ENCODE measurements around the gene GSTCD. TPM values are rescaled to one million over a fixed set of nuclear protein-coding genes. Genes with fewer than 3 reads are reported as not detected.
"Not testable (repeated sequence)": the region's sequence is repeated elsewhere in the genome, so short reads cannot be mapped to it uniquely, and the experiment has no call there.

GSTCD gene
- total and polyA plus RNA-seq, 2 experiments from 2014 or later: 2.9 to 6.7 TPM

DNA sequence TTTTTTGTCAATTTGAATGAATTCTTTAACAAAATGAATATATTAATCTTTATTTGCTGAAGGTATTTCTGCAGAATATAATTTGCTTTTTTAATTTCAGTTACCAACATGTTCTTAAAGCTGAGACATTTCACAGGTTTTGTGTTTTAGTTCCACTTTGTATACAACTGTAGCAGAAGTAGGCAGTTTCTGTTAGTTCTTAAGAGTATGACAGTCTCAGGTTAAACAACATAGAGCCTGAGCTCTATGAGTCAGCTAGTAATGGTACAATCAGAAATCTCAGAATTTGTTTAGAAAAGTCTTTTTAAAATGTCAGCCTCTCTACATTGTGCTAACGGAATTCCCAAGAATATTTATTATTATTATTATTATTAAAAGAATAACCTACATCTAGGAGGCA lies 50.4 kb downstream of the GSTCD start:
- Histone ChIP-seq H3K79me2 (ENCODE audit: insufficient read depth) (no peaks in the 10 kb centered on the region), H3K4me3 (no peak overlapping the region), H3K4me1 (ENCODE audit: insufficient read depth) (no peaks in the 10 kb centered on the region), H3K4me2 (ENCODE audit: unreplicated experiment) (no peak overlapping the region), H3K9me3 (ENCODE audit: low read depth) (no peaks in the 10 kb centered on the region), H3K27me3 (replicated peaks; ENCODE audit: insufficient read depth) (no peaks in the 10 kb centered on the region), H3K9me2 (ENCODE audit: insufficient read depth) (no peaks in the 10 kb centered on the region), H4K20me1 (ENCODE audit: insufficient read depth) (no peaks in the 10 kb centered on the region), H3F3A (ENCODE audit: insufficient read depth) (no peaks in the 10 kb centered on the region), H3K36me3 (ENCODE audit: low read depth) (no peaks in the 10 kb centered on the region), H3K27ac (no peak overlapping the region), H2AFZ (no peak overlapping the region), H3K9ac (no peak overlapping the region)
- TF ChIP-seq EZH2phosphoT487 (IDR thresholded peaks at IDR 0.05; ENCODE audit: insufficient read depth, low read depth): no peak
- TF ChIP-seq EZH2 (IDR thresholded peaks at IDR 0.05; ENCODE audit: insufficient read depth, poor library complexity, severe bottlenecking): no peak
- WGBS, 2 experiments (ENCODE audit: low coverage in 1 of 2, low lambda C conversion rate in 2 of 2, missing lambda C conversion rate in 2 of 2): 95 to 100% methylated on average over 1 of the region's 1 CpG
- in situ Hi-C loops (cut with MboI): no loop called here
- no peak for DNase-seq

- Histone ChIP-seq H3K4me3 (no peak overlapping the region), H3K27me3 (replicated peaks; ENCODE audit: insufficient read depth) (no peaks in the 10 kb centered on the region), H4K20me1 (ENCODE audit: insufficient read depth) (no peaks in the 10 kb centered on the region), H3K9ac (no peak overlapping the region), H3K27ac (no peak overlapping the region; the same call in 1 of the 2 replicates), H3K4me2 (ENCODE audit: unreplicated experiment) (no peak overlapping the region), H3K36me3 (ENCODE audit: low read depth) (no peaks in the 10 kb centered on the region), H3K4me1 (ENCODE audit: insufficient read depth) (peaks cover 10% of the 10 kb centered on the region), H2AFZ (no peak overlapping the region), H3K9me2 (ENCODE audit: insufficient read depth) (no peaks in the 10 kb centered on the region), H3K9me3 (ENCODE audit: low read depth) (no peaks in the 10 kb centered on the region), H3F3A (ENCODE audit: insufficient read depth) (peaks cover 15% of the 10 kb centered on the region; the same call in 1 of the 2 replicates), H3K79me2 (ENCODE audit: insufficient read depth) (no peaks in the 10 kb centered on the region)
- 91 to 93% methylated on average over 6 of the region's 6 CpGs for WGBS, 2 experiments (ENCODE audit: low coverage in 1 of 2, low lambda C conversion rate in 2 of 2, missing lambda C conversion rate in 2 of 2)
- in situ Hi-C loops (cut with MboI): no loop called here
- peak; percentile 83 for DNase-seq
- TF ChIP-seq EZH2 (IDR thresholded peaks at IDR 0.05; ENCODE audit: insufficient read depth, poor library complexity, severe bottlenecking) (no peak), EZH2phosphoT487 (IDR thresholded peaks at IDR 0.05; ENCODE audit: insufficient read depth, low read depth) (no peak)
These were observed 57.3 kb downstream of the GSTCD start for GRCh38 chr4:105765690-105766407.

GRCh38 chr4:105767579-105767978 lies 59.0 kb downstream of the GSTCD start:
- WGBS, 2 experiments (ENCODE audit: low coverage in 1 of 2, low lambda C conversion rate in 2 of 2, missing lambda C conversion rate in 2 of 2): 95 to 97% methylated on average over 2 of the region's 2 CpGs
- H3K79me2 ChIP-seq (ENCODE audit: insufficient read depth): no peaks in the 10 kb centered on the region
- H3K9ac ChIP-seq: no peak overlapping the region
- H3F3A ChIP-seq (ENCODE audit: insufficient read depth): peaks cover 15% of the 10 kb centered on the region; the same call in 1 of the 2 replicates
- in situ Hi-C loops (cut with MboI): no loop called here
- no peak overlapping the region for H2AFZ ChIP-seq
- no peaks in the 10 kb centered on the region for H3K9me3 ChIP-seq (ENCODE audit: low read depth)
- TF ChIP-seq EZH2 (IDR thresholded peaks at IDR 0.05; ENCODE audit: insufficient read depth, poor library complexity, severe bottlenecking) (no peak), EZH2phosphoT487 (IDR thresholded peaks at IDR 0.05; ENCODE audit: insufficient read depth, low read depth) (no peak)
- H3K9me2 ChIP-seq (ENCODE audit: insufficient read depth): no peaks in the 10 kb centered on the region
- no peaks in the 10 kb centered on the region for H4K20me1 ChIP-seq (ENCODE audit: insufficient read depth)
- no peak overlapping the region for H3K4me2 ChIP-seq (ENCODE audit: unreplicated experiment)
- DNase-seq: no peak
- no peaks in the 10 kb centered on the region for H3K27me3 ChIP-seq (replicated peaks; ENCODE audit: insufficient read depth)
- no peaks in the 10 kb centered on the region for H3K36me3 ChIP-seq (ENCODE audit: low read depth)
- H3K4me3 ChIP-seq: no peak overlapping the region
- no peak overlapping the region for H3K27ac ChIP-seq
- H3K4me1 ChIP-seq (ENCODE audit: insufficient read depth): peaks cover 10% of the 10 kb centered on the region

DNA sequence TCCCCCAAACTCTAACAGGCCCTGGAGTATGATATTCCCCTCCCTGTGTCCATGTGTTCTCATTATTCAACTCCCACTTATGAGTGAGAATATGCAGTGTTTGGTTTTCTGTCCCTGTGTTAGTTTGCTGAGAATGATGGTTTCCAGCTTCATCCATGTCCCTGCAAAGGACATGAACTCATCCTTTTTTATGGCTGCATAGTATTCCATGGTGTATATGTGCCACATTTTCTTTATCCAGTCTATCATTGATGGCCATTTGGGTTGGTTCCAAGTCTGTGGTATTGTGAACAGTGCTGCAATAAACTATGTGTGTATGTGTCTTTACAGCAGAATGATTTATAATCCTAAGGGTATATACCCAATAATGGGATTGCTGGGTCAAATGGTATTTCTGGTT lies 61.9 kb downstream of the GSTCD start:
- H3K36me3 ChIP-seq (ENCODE audit: low read depth); H3K9me3 ChIP-seq (ENCODE audit: low read depth); H3K4me1 ChIP-seq (ENCODE audit: insufficient read depth); H3K79me2 ChIP-seq (ENCODE audit: insufficient read depth); in situ Hi-C loops (cut with MboI); H4K20me1 ChIP-seq (ENCODE audit: insufficient read depth); H3K27ac ChIP-seq; H3K4me2 ChIP-seq (ENCODE audit: unreplicated experiment); DNase-seq; H3K4me3 ChIP-seq; H3K9me2 ChIP-seq (ENCODE audit: insufficient read depth); H2AFZ ChIP-seq; H3K9ac ChIP-seq; H3K27me3 ChIP-seq (replicated peaks; ENCODE audit: insufficient read depth): not testable (repeated sequence)
- peaks cover 15% of the 10 kb centered on the region; the same call in 1 of the 2 replicates for H3F3A ChIP-seq (ENCODE audit: insufficient read depth)

DNA sequence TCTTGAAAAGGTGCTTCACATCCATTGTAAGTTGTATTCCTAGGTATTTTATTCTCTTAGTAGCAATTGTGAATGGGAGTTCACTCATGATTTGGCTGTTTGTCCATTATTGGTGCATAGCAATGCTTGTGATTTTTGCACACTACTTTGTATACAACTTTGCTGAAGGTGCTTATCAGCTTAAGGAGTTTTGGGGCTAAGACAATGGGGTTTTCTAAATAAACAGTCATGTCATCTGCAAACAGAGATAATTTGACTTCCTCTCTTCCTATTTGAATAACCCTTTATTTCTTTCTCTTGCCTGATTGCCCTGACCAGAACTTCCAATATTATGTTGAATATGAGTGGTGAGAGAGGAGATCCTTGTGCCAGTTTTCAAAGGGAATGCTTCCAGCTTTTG lies 63.5 kb downstream of the GSTCD start:
- H3F3A ChIP-seq (ENCODE audit: insufficient read depth); H4K20me1 ChIP-seq (ENCODE audit: insufficient read depth); H3K27me3 ChIP-seq (replicated peaks; ENCODE audit: insufficient read depth); H3K4me3 ChIP-seq; H3K9ac ChIP-seq; H2AFZ ChIP-seq; H3K9me2 ChIP-seq (ENCODE audit: insufficient read depth); H3K4me2 ChIP-seq (ENCODE audit: unreplicated experiment); H3K79me2 ChIP-seq (ENCODE audit: insufficient read depth); H3K9me3 ChIP-seq (ENCODE audit: low read depth); DNase-seq; in situ Hi-C loops (cut with MboI); H3K36me3 ChIP-seq (ENCODE audit: low read depth); H3K27ac ChIP-seq; H3K4me1 ChIP-seq (ENCODE audit: insufficient read depth): not testable (repeated sequence)

- H3F3A ChIP-seq (ENCODE audit: insufficient read depth); DNase-seq; H3K27me3 ChIP-seq (replicated peaks; ENCODE audit: insufficient read depth); in situ Hi-C loops (cut with MboI); H3K79me2 ChIP-seq (ENCODE audit: insufficient read depth); H3K36me3 ChIP-seq (ENCODE audit: low read depth); H4K20me1 ChIP-seq (ENCODE audit: insufficient read depth); H3K9me2 ChIP-seq (ENCODE audit: insufficient read depth); H2AFZ ChIP-seq; H3K4me2 ChIP-seq (ENCODE audit: unreplicated experiment); H3K9ac ChIP-seq; H3K4me3 ChIP-seq; H3K27ac ChIP-seq; H3K4me1 ChIP-seq (ENCODE audit: insufficient read depth); H3K9me3 ChIP-seq (ENCODE audit: low read depth): not testable (repeated sequence)
- WGBS, 2 experiments (ENCODE audit: low coverage in 1 of 2, low lambda C conversion rate in 2 of 2, missing lambda C conversion rate in 2 of 2): 82 to 86% methylated on average over 9 of the region's 9 CpGs
These were observed 67.3 kb downstream of the GSTCD start for GRCh38 chr4:105775760-105776415.
